ENCODE results near the gene EPHA5.

Gene EPHA5

DNA sequence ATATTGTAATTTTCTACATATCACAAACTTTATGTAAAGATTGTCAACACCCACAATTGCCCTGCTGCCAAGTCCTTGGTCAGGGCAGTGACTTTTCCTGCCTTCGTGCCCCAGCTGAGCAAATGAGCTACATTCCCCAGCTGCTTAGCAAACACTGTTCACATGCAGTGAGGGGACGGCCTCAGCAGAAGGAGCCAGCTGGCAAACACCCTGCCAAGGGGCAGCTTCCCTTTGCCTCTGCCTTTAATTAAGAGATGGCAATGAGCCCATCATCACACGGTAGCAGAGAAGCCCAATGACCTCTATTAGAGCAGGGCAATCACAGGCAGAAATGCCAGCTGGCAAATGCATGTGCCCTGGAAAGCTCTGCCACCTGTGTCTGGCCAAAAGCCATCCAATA lies 253.4 kb downstream of the EPHA5 start:
- H2BK120ac ChIP-seq (ENCODE audit: insufficient read depth, low read length, poor library complexity), result no peak overlapping the region
- H3K27me3 ChIP-seq (ENCODE audit: insufficient read depth, low read length), result no peaks in the 10 kb centered on the region
- H3K4me1 ChIP-seq (ENCODE audit: control insufficient read depth in 1 of 2, insufficient read depth in 2 of 2, low read length in 2 of 2), result no peaks in the 10 kb centered on the region
- H3K4ac ChIP-seq (ENCODE audit: low read depth, low read length), result no peak overlapping the region
- H3K27ac ChIP-seq (ENCODE audit: low read depth, low read length), result no peak overlapping the region
- H2AFZ ChIP-seq (ENCODE audit: insufficient read depth, low read length, poor library complexity), result no peak overlapping the region
- H3K36me3 ChIP-seq (ENCODE audit: control insufficient read depth in 1 of 2, insufficient read depth in 2 of 2, low read length in 2 of 2), result no peaks in the 10 kb centered on the region
- H4K8ac ChIP-seq (ENCODE audit: low read depth, low read length), result no peak overlapping the region
- H3K14ac ChIP-seq (ENCODE audit: low read length), result no peak overlapping the region
- no peaks in the 10 kb centered on the region for H3K79me2 ChIP-seq (ENCODE audit: control insufficient read depth, insufficient read depth, low read length, poor library complexity)
- no peak overlapping the region for H4K91ac ChIP-seq (ENCODE audit: low read depth, low read length)
- no CpG with 5 or more reads among the region's 3 CpGs for WGBS (ENCODE audit: extremely low coverage, insufficient coverage, insufficient read length)
- no peak overlapping the region for H2BK5ac ChIP-seq (ENCODE audit: low read depth, low read length, poor library complexity)
- no peak for DNase-seq
- no peaks in the 10 kb centered on the region for H3K9me3 ChIP-seq (ENCODE audit: insufficient read depth, low read depth, low read length)
- no peak overlapping the region for H2BK12ac ChIP-seq (ENCODE audit: low read length)
- H3K23ac ChIP-seq (ENCODE audit: low read length), result no peak overlapping the region
- no peak overlapping the region for H3K4me3 ChIP-seq (ENCODE audit: low read depth, low read length)
- H2AK5ac ChIP-seq (ENCODE audit: low read length), result no peak overlapping the region
- H4K12ac ChIP-seq (ENCODE audit: low read depth, low read length), result no peak overlapping the region
- no peak overlapping the region for H3K18ac ChIP-seq (ENCODE audit: low read length)
- H3K4me2 ChIP-seq (ENCODE audit: low read length), result no peak overlapping the region
- no peaks in the 10 kb centered on the region for H3K79me1 ChIP-seq (ENCODE audit: low read length)
- no peak overlapping the region for H3K9ac ChIP-seq (ENCODE audit: low read length)

DNA sequence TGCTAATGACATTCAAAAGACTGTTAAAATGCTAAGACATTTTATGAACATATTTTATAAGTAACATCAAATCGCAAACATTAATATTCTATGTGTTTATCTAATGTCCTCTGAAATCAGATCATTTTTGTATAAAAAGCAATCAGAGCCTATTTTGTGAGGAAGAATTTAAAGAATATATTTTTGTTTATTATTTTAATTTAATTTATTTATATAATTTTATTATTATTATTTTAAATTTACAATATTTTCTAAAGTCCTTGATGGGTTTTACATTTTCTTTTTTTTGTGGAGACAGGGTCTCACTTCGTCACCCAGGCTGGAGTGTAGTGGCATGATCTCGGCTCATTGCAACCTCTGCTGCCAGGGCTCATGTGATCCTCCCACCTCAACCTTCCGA lies 262.8 kb downstream of the EPHA5 start:
- Histone ChIP-seq H3K4me3 (ENCODE audit: low read depth, low read length) (no peak overlapping the region), H3K18ac (ENCODE audit: low read length) (no peak overlapping the region), H3K27me3 (ENCODE audit: insufficient read depth, low read length) (no peaks in the 10 kb centered on the region), H2AFZ (ENCODE audit: insufficient read depth, low read length, poor library complexity) (no peak overlapping the region), H2BK120ac (ENCODE audit: insufficient read depth, low read length, poor library complexity) (no peak overlapping the region), H3K4me2 (ENCODE audit: low read length) (no peak overlapping the region), H3K79me1 (ENCODE audit: low read length) (no peaks in the 10 kb centered on the region), H3K9ac (ENCODE audit: low read length) (no peak overlapping the region), H3K4ac (ENCODE audit: low read depth, low read length) (no peak overlapping the region), H3K79me2 (ENCODE audit: control insufficient read depth, insufficient read depth, low read length, poor library complexity) (no peaks in the 10 kb centered on the region), H4K8ac (ENCODE audit: low read depth, low read length) (no peak overlapping the region), H3K14ac (ENCODE audit: low read length) (no peak overlapping the region), H2BK5ac (ENCODE audit: low read depth, low read length, poor library complexity) (no peak overlapping the region), H2AK5ac (ENCODE audit: low read length) (no peak overlapping the region), H3K27ac (ENCODE audit: low read depth, low read length) (no peak overlapping the region), H3K9me3 (ENCODE audit: insufficient read depth, low read depth, low read length) (no peaks in the 10 kb centered on the region), H3K23ac (ENCODE audit: low read length) (no peak overlapping the region), H2BK12ac (ENCODE audit: low read length) (no peak overlapping the region), H4K91ac (ENCODE audit: low read depth, low read length) (no peak overlapping the region), H4K12ac (ENCODE audit: low read depth, low read length) (no peak overlapping the region), H3K4me1 (ENCODE audit: control insufficient read depth in 1 of 2, insufficient read depth in 2 of 2, low read length in 2 of 2) (no peaks in the 10 kb centered on the region), H3K36me3 (ENCODE audit: control insufficient read depth in 1 of 2, insufficient read depth in 2 of 2, low read length in 2 of 2) (no peaks in the 10 kb centered on the region)
- DNase-seq, result no peak
- no CpG with 5 or more reads among the region's 4 CpGs for WGBS (ENCODE audit: extremely low coverage, insufficient coverage, insufficient read length)

GRCh38 chr4:65401083-65401482 lies 269.2 kb downstream of the EPHA5 start:
- no peak overlapping the region for H3K23ac ChIP-seq (ENCODE audit: low read length)
- peaks cover 1% of the 10 kb centered on the region for H3K9me3 ChIP-seq (ENCODE audit: insufficient read depth, low read depth, low read length)
- H3K27me3 ChIP-seq (ENCODE audit: insufficient read depth, low read length), result no peaks in the 10 kb centered on the region
- no peak overlapping the region for H3K4me3 ChIP-seq (ENCODE audit: low read depth, low read length)
- no peak overlapping the region for H2BK12ac ChIP-seq (ENCODE audit: low read length)
- no peak overlapping the region for H3K27ac ChIP-seq (ENCODE audit: low read depth, low read length)
- H3K4me1 ChIP-seq (ENCODE audit: control insufficient read depth in 1 of 2, insufficient read depth in 2 of 2, low read length in 2 of 2), result no peaks in the 10 kb centered on the region
- no peak overlapping the region for H2AFZ ChIP-seq (ENCODE audit: insufficient read depth, low read length, poor library complexity)
- no peaks in the 10 kb centered on the region for H3K36me3 ChIP-seq (ENCODE audit: control insufficient read depth in 1 of 2, insufficient read depth in 2 of 2, low read length in 2 of 2)
- H2BK120ac ChIP-seq (ENCODE audit: insufficient read depth, low read length, poor library complexity), result no peak overlapping the region
- H4K12ac ChIP-seq (ENCODE audit: low read depth, low read length), result no peak overlapping the region
- H3K9ac ChIP-seq (ENCODE audit: low read length), result no peak overlapping the region
- H3K4me2 ChIP-seq (ENCODE audit: low read length), result no peak overlapping the region
- no peak overlapping the region for H3K4ac ChIP-seq (ENCODE audit: low read depth, low read length)
- H3K79me2 ChIP-seq (ENCODE audit: control insufficient read depth, insufficient read depth, low read length, poor library complexity), result no peaks in the 10 kb centered on the region
- H2BK5ac ChIP-seq (ENCODE audit: low read depth, low read length, poor library complexity), result no peak overlapping the region
- H3K79me1 ChIP-seq (ENCODE audit: low read length), result no peaks in the 10 kb centered on the region
- no peak overlapping the region for H4K8ac ChIP-seq (ENCODE audit: low read depth, low read length)
- no peak overlapping the region for H2AK5ac ChIP-seq (ENCODE audit: low read length)
- H4K91ac ChIP-seq (ENCODE audit: low read depth, low read length), result no peak overlapping the region
- H3K18ac ChIP-seq (ENCODE audit: low read length), result no peak overlapping the region
- H3K14ac ChIP-seq (ENCODE audit: low read length), result no peak overlapping the region
- DNase-seq, result no peak

DNA sequence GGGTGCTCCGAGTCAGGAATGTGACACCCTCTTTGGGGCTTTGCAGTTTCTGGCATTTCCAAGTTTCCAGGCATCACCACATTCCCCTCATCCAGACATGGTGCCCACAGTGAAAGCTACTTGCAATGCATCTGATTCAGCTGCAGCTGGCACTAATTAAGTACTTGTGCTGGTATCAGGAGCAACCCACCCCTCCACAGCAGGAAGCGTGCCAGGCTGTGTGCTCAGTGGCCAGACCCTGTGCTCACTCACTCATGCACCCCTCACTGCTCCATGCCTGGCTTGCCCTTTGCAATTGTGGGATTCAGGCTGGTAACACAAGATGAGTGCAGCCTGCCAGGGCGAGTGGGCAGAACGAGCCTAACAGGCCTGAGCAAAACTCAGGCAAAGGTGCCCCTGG lies 271.2 kb downstream of the EPHA5 start:
- no peak overlapping the region for H3K9ac ChIP-seq (ENCODE audit: low read length)
- H3K4ac ChIP-seq (ENCODE audit: low read depth, low read length), result no peak overlapping the region
- H2AFZ ChIP-seq (ENCODE audit: insufficient read depth, low read length, poor library complexity), result no peak overlapping the region
- H3K79me2 ChIP-seq (ENCODE audit: control insufficient read depth, insufficient read depth, low read length, poor library complexity), result no peaks in the 10 kb centered on the region
- H3K23ac ChIP-seq (ENCODE audit: low read length), result no peak overlapping the region
- no peak overlapping the region for H3K14ac ChIP-seq (ENCODE audit: low read length)
- H3K4me1 ChIP-seq (ENCODE audit: control insufficient read depth in 1 of 2, insufficient read depth in 2 of 2, low read length in 2 of 2), result no peaks in the 10 kb centered on the region
- H3K36me3 ChIP-seq (ENCODE audit: control insufficient read depth in 1 of 2, insufficient read depth in 2 of 2, low read length in 2 of 2), result no peaks in the 10 kb centered on the region
- H2BK120ac ChIP-seq (ENCODE audit: insufficient read depth, low read length, poor library complexity), result no peak overlapping the region
- peaks cover 1% of the 10 kb centered on the region for H3K9me3 ChIP-seq (ENCODE audit: insufficient read depth, low read depth, low read length)
- no peak overlapping the region for H3K4me3 ChIP-seq (ENCODE audit: low read depth, low read length)
- no peaks in the 10 kb centered on the region for H3K27me3 ChIP-seq (ENCODE audit: insufficient read depth, low read length)
- no peak overlapping the region for H3K18ac ChIP-seq (ENCODE audit: low read length)
- H2BK5ac ChIP-seq (ENCODE audit: low read depth, low read length, poor library complexity), result no peak overlapping the region
- H4K12ac ChIP-seq (ENCODE audit: low read depth, low read length), result no peak overlapping the region
- H4K8ac ChIP-seq (ENCODE audit: low read depth, low read length), result no peak overlapping the region
- H2AK5ac ChIP-seq (ENCODE audit: low read length), result no peak overlapping the region
- no CpG with 5 or more reads among the region's 4 CpGs for WGBS (ENCODE audit: extremely low coverage, insufficient coverage, insufficient read length)
- H3K27ac ChIP-seq (ENCODE audit: low read depth, low read length), result no peak overlapping the region
- DNase-seq, result no peak
- H4K91ac ChIP-seq (ENCODE audit: low read depth, low read length), result no peak overlapping the region
- H3K79me1 ChIP-seq (ENCODE audit: low read length), result no peaks in the 10 kb centered on the region
- H3K4me2 ChIP-seq (ENCODE audit: low read length), result no peak overlapping the region
- H2BK12ac ChIP-seq (ENCODE audit: low read length), result no peak overlapping the region

DNA sequence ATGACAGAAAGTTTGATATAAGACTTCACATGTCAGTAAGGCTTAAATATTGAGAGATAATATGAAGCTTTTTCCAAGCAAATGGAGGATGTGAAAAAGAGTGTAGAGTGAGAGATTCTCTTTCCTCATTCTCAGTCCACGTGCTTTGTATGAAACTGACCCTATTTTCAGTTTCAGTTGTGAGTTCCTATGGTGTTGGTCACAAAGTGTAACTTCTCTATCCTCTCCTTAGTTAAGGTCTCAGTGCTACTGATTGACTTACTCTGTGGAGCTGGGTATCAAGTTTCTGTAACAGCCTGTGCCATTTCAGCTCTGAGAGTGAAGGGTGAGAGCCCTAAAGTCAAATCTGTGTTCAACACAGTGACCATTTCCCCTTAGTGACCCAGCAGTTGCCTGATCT lies 277.2 kb downstream of the EPHA5 start:
- H3K79me1 ChIP-seq (ENCODE audit: low read length), result no peaks in the 10 kb centered on the region
- no peak overlapping the region for H3K4me2 ChIP-seq (ENCODE audit: low read length)
- no peak overlapping the region for H3K23ac ChIP-seq (ENCODE audit: low read length)
- no CpG with 5 or more reads among the region's 1 CpG for WGBS (ENCODE audit: extremely low coverage, insufficient coverage, insufficient read length)
- no peak overlapping the region for H4K91ac ChIP-seq (ENCODE audit: low read depth, low read length)
- no peak overlapping the region for H3K14ac ChIP-seq (ENCODE audit: low read length)
- DNase-seq, result no peak
- no peak overlapping the region for H2BK120ac ChIP-seq (ENCODE audit: insufficient read depth, low read length, poor library complexity)
- no peak overlapping the region for H3K9ac ChIP-seq (ENCODE audit: low read length)
- H3K9me3 ChIP-seq (ENCODE audit: insufficient read depth, low read depth, low read length), result peaks cover 1% of the 10 kb centered on the region
- no peak overlapping the region for H2BK12ac ChIP-seq (ENCODE audit: low read length)
- no peak overlapping the region for H3K27ac ChIP-seq (ENCODE audit: low read depth, low read length)
- H3K79me2 ChIP-seq (ENCODE audit: control insufficient read depth, insufficient read depth, low read length, poor library complexity), result no peaks in the 10 kb centered on the region
- no peak overlapping the region for H3K18ac ChIP-seq (ENCODE audit: low read length)
- no peak overlapping the region for H4K8ac ChIP-seq (ENCODE audit: low read depth, low read length)
- H2BK5ac ChIP-seq (ENCODE audit: low read depth, low read length, poor library complexity), result no peak overlapping the region
- no peak overlapping the region for H2AK5ac ChIP-seq (ENCODE audit: low read length)
- no peak overlapping the region for H3K4me3 ChIP-seq (ENCODE audit: low read depth, low read length)
- H2AFZ ChIP-seq (ENCODE audit: insufficient read depth, low read length, poor library complexity), result no peak overlapping the region
- H4K12ac ChIP-seq (ENCODE audit: low read depth, low read length), result no peak overlapping the region
- H3K4me1 ChIP-seq (ENCODE audit: control insufficient read depth in 1 of 2, insufficient read depth in 2 of 2, low read length in 2 of 2), result no peaks in the 10 kb centered on the region
- no peaks in the 10 kb centered on the region for H3K36me3 ChIP-seq (ENCODE audit: control insufficient read depth in 1 of 2, insufficient read depth in 2 of 2, low read length in 2 of 2)
- H3K4ac ChIP-seq (ENCODE audit: low read depth, low read length), result no peak overlapping the region
- H3K27me3 ChIP-seq (ENCODE audit: insufficient read depth, low read length), result no peaks in the 10 kb centered on the region
